ENCODE results near the gene CEACAM5. TPM values are rescaled to one million over a fixed set of nuclear protein-coding genes. Genes with fewer than 3 reads are reported as not detected.

CEACAM5 gene
- total RNA-seq: not detected in 2 replicates

DNA sequence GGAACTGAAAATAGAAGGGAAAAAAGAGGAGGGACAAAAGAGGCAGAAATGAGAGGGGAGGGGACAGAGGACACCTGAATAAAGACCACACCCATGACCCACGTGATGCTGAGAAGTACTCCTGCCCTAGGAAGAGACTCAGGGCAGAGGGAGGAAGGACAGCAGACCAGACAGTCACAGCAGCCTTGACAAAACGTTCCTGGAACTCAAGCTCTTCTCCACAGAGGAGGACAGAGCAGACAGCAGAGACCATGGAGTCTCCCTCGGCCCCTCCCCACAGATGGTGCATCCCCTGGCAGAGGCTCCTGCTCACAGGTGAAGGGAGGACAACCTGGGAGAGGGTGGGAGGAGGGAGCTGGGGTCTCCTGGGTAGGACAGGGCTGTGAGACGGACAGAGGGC lies at the start of gene CEACAM5:
TSS of gene CEACAM5 (plus strand) at position 146 of the 400 bp plus-strand sequence. CDS start at position 252, 106 bp downstream.
- TF ChIP-seq, protein P1, sequence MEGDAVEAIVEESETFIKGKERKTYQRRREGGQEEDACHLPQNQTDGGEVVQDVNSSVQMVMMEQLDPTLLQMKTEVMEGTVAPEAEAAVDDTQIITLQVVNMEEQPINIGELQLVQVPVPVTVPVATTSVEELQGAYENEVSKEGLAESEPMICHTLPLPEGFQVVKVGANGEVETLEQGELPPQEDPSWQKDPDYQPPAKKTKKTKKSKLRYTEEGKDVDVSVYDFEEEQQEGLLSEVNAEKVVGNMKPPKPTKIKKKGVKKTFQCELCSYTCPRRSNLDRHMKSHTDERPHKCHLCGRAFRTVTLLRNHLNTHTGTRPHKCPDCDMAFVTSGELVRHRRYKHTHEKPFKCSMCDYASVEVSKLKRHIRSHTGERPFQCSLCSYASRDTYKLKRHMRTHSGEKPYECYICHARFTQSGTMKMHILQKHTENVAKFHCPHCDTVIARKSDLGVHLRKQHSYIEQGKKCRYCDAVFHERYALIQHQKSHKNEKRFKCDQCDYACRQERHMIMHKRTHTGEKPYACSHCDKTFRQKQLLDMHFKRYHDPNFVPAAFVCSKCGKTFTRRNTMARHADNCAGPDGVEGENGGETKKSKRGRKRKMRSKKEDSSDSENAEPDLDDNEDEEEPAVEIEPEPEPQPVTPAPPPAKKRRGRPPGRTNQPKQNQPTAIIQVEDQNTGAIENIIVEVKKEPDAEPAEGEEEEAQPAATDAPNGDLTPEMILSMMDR (conservative IDR thresholded peaks at IDR 0.05; ENCODE audit: low read depth, low read length): no peak
- H3K4me3 ChIP-seq (ENCODE audit: low read depth, low read length): no peak within 1 kb of the TSS
- no peak for DNase-seq (ENCODE audit: low read depth)

DNA sequence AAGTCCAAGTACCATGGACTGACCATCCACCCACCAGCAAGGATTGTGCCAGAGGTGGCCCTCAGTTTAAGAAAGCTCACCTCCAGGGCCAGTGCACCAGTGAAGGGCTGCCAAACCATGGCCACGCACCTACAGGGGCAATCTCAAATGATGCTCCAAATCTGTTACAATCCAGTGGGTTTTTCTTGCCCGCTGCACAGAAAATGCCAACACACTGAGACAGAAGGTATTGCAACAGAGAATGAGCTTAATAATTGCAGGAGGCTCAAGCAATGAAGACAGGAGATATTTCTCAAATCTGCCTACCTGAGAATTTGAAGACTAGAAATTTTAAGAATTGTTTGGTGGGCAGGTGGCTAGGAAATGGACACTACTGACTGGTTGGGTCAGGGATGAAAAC lies 42.4 kb upstream of the CEACAM5 start:
- TF ChIP-seq, protein P1 (conservative IDR thresholded peaks at IDR 0.05; ENCODE audit: low read depth, low read length): no peak
- H3K4me3 ChIP-seq (ENCODE audit: low read depth, low read length): no peak overlapping the region
- no peak for DNase-seq (ENCODE audit: low read depth)

DNA sequence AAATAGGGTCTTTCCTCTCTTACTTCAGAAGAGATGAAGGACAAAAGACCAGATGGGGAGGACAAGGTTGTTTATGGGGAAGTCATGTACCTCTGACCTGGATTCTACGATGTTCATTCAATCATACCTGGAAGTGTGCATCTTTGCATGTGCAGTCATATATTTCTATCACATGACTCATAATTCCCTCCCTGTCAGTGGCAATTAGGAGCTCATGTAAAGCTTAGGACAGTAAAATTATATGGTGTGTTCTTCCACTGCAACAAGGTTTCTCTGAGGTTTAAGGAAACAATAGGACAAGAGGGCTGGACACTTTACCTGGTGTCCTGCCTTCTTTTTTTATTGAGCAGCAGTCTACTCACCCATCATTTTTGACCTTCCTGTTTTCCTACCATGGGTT lies 40.1 kb upstream of the CEACAM5 start:
- TF ChIP-seq, protein P1 (conservative IDR thresholded peaks at IDR 0.05; ENCODE audit: low read depth, low read length): no peak
- no peak overlapping the region for H3K4me3 ChIP-seq (ENCODE audit: low read depth, low read length)

DNA sequence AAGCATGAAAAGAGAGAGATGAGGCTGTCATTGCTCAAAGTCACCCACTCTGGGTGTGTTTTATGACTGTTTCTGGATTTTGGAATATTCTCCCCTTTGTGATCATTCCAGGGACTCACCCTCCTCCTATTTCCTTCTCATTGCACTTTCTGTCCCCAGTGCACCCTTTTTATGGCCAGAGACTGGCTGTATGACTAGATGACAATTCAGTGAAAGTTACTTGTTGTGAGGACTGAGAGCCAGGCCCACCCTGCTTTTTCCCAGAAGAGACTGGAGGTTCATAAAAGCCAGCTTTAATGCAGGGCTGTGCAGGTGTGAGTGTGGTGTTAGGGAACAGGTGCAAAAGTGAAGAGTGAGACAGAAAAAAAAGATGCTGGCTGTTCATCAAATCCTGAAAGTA lies 37.7 kb upstream of the CEACAM5 start:
- DNase-seq (ENCODE audit: low read depth): no peak
- TF ChIP-seq, protein P1 (conservative IDR thresholded peaks at IDR 0.05; ENCODE audit: low read depth, low read length): no peak

More for the DNA sequence above, 40.1 kb upstream of the CEACAM5 start:
- DNase-seq (ENCODE audit: low read depth): no peak

DNA sequence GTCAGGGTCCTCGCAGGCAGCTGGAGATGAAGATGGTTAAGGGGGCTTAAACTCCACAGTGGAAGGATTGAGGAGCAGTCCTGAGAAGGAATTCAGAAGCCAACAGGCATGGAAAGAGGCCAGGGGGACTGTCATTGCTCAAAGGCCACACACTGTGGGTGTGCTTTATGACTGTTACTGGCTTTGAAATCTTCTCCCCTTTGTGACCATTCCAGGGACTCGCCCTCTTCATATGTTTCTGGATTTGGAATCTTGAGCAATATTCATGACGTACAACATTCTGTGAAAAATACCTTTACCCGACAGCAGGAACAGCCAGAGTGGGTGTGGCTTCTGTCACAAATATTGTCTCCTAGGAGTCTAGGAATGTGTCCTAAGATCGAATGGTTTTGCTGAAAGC lies 36.9 kb upstream of the CEACAM5 start:
- TF ChIP-seq, protein P1 (conservative IDR thresholded peaks at IDR 0.05; ENCODE audit: low read depth, low read length): no peak
- no peak for DNase-seq (ENCODE audit: low read depth)
- H3K4me3 ChIP-seq (ENCODE audit: low read depth, low read length): no peak overlapping the region

More for the DNA sequence above, 37.7 kb upstream of the CEACAM5 start:
- H3K4me3 ChIP-seq (ENCODE audit: low read depth, low read length): no peak overlapping the region

DNA sequence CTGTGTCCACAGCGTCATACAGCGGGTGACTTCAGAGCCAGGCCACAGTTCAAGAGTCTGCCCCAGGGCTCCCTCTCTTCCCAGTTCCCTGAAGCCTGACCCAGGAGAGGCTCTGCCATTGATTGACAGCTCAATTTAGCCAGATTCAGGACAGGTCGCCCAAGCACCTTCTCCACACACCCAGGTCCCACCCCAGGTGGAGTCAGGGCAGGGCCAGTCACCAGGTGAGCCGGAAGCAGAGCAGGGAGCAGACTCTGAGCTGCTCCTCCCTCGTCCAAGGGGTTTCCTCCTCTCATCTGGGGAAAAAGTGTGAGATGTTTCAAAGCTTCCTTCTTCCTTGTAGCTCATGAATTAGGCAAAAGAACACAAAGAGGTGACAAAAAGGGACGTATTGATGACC lies 26.0 kb upstream of the CEACAM5 start:
- DNase-seq (ENCODE audit: low read depth): no peak

DNA sequence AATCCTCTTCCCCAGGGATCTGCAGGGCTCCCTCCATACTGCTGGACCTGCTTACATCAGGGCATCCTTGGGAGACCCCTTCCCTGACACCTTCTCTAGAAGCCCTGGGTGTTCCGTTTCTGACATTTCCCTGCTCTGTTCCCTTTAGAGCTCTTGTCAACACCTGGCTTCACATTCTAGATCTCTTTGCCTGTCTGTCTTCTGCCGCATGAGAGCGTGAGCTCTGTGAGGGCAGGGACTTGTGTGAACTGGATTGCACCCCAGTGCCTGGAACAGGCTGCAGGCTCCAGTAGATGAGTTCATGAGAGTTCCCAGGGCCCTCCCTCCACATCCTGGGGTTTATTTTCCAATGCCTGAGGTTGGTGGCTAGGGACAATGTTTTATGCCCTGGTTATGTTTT lies 21.0 kb upstream of the CEACAM5 start:
- no peak for DNase-seq (ENCODE audit: low read depth)
- no peak overlapping the region for H3K4me3 ChIP-seq (ENCODE audit: low read depth, low read length)
- TF ChIP-seq, protein P1 (conservative IDR thresholded peaks at IDR 0.05; ENCODE audit: low read depth, low read length): no peak

More for the DNA sequence above, 26.0 kb upstream of the CEACAM5 start:
- TF ChIP-seq, protein P1 (conservative IDR thresholded peaks at IDR 0.05; ENCODE audit: low read depth, low read length): no peak
- H3K4me3 ChIP-seq (ENCODE audit: low read depth, low read length): no peak overlapping the region

Data from epithelial cell of proximal tubule (primary cell).